ENCODE data around the gene YIF1A. TPM values are rescaled to one million over a fixed set of nuclear protein-coding genes. Genes with fewer than 3 reads are reported as not detected.

Gene YIF1A
- polyA plus RNA-seq, 1 donor from 2014 or later, result 51.2 TPM

GRCh38 chr11:66264383-66264782 lies 24.6 kb downstream of the YIF1A start:
- Histone ChIP-seq H3F3A (ENCODE audit: insufficient read depth, low read length, poor library complexity, severe bottlenecking) (no peaks in the 10 kb centered on the region), H4K20me1 (ENCODE audit: insufficient read depth) (peaks cover 4% of the 10 kb centered on the region), H3K27ac (ENCODE audit: low read length) (no peak overlapping the region), H2AFZ (ENCODE audit: low read depth, low read length) (no peak overlapping the region), H3K9me3 (ENCODE audit: low read length) (no peaks in the 10 kb centered on the region), H3K4me2 (ENCODE audit: low read length) (no peak overlapping the region), H3K79me2 (replicated peaks; ENCODE audit: insufficient read depth, low read length) (peaks cover 15% of the 10 kb centered on the region), H3K4me3 (ENCODE audit: low read length) (no peak overlapping the region), H3K9ac (ENCODE audit: low read length) (no peak overlapping the region), H3K27me3 (ENCODE audit: insufficient read depth, low read depth, low read length) (no peaks in the 10 kb centered on the region), H3K36me3 (ENCODE audit: insufficient read depth, low read length) (peaks cover 8% of the 10 kb centered on the region), H3K9me2 (ENCODE audit: insufficient read depth, low read length) (no peaks in the 10 kb centered on the region)
- TF ChIP-seq, protein P1, sequence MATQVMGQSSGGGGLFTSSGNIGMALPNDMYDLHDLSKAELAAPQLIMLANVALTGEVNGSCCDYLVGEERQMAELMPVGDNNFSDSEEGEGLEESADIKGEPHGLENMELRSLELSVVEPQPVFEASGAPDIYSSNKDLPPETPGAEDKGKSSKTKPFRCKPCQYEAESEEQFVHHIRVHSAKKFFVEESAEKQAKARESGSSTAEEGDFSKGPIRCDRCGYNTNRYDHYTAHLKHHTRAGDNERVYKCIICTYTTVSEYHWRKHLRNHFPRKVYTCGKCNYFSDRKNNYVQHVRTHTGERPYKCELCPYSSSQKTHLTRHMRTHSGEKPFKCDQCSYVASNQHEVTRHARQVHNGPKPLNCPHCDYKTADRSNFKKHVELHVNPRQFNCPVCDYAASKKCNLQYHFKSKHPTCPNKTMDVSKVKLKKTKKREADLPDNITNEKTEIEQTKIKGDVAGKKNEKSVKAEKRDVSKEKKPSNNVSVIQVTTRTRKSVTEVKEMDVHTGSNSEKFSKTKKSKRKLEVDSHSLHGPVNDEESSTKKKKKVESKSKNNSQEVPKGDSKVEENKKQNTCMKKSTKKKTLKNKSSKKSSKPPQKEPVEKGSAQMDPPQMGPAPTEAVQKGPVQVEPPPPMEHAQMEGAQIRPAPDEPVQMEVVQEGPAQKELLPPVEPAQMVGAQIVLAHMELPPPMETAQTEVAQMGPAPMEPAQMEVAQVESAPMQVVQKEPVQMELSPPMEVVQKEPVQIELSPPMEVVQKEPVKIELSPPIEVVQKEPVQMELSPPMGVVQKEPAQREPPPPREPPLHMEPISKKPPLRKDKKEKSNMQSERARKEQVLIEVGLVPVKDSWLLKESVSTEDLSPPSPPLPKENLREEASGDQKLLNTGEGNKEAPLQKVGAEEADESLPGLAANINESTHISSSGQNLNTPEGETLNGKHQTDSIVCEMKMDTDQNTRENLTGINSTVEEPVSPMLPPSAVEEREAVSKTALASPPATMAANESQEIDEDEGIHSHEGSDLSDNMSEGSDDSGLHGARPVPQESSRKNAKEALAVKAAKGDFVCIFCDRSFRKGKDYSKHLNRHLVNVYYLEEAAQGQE (IDR thresholded peaks at IDR 0.05; ENCODE audit: borderline replicate concordance), result no peak
- no peak for TF ChIP-seq SMC3 (conservative IDR thresholded peaks at IDR 0.05; ENCODE audit: poor library complexity)

DNA sequence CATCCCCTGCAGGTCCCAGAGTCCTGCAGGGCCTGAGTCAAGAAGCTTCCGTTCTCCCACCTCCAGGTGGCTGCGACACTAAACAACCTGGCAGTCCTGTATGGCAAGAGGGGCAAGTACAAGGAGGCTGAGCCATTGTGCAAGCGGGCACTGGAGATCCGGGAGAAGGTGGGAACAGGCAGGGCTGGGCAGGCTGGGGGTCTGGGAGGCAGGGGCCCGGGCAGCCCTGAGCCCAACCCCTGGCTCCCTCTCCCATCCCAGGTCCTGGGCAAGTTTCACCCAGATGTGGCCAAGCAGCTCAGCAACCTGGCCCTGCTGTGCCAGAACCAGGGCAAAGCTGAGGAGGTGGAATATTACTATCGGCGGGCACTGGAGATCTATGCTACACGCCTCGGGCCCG lies 25.2 kb downstream of the YIF1A start:
- H3K9me3 ChIP-seq (ENCODE audit: low read length), result no peaks in the 10 kb centered on the region
- H3K9ac ChIP-seq (ENCODE audit: low read length), result no peak overlapping the region
- H3F3A ChIP-seq (ENCODE audit: insufficient read depth, low read length, poor library complexity, severe bottlenecking), result no peaks in the 10 kb centered on the region
- H3K9me2 ChIP-seq (ENCODE audit: insufficient read depth, low read length), result no peaks in the 10 kb centered on the region
- peaks cover 12% of the 10 kb centered on the region for H3K36me3 ChIP-seq (ENCODE audit: insufficient read depth, low read length)
- H3K27me3 ChIP-seq (ENCODE audit: insufficient read depth, low read depth, low read length), result no peaks in the 10 kb centered on the region
- no peak overlapping the region for H3K27ac ChIP-seq (ENCODE audit: low read length)
- no peak overlapping the region for H3K4me2 ChIP-seq (ENCODE audit: low read length)
- H3K4me3 ChIP-seq (ENCODE audit: low read length), result no peak overlapping the region
- peaks cover 4% of the 10 kb centered on the region for H4K20me1 ChIP-seq (ENCODE audit: insufficient read depth)
- TF ChIP-seq, protein P2, sequence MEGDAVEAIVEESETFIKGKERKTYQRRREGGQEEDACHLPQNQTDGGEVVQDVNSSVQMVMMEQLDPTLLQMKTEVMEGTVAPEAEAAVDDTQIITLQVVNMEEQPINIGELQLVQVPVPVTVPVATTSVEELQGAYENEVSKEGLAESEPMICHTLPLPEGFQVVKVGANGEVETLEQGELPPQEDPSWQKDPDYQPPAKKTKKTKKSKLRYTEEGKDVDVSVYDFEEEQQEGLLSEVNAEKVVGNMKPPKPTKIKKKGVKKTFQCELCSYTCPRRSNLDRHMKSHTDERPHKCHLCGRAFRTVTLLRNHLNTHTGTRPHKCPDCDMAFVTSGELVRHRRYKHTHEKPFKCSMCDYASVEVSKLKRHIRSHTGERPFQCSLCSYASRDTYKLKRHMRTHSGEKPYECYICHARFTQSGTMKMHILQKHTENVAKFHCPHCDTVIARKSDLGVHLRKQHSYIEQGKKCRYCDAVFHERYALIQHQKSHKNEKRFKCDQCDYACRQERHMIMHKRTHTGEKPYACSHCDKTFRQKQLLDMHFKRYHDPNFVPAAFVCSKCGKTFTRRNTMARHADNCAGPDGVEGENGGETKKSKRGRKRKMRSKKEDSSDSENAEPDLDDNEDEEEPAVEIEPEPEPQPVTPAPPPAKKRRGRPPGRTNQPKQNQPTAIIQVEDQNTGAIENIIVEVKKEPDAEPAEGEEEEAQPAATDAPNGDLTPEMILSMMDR (IDR thresholded peaks at IDR 0.05; ENCODE audit: poor library complexity, severe bottlenecking), result no peak
- no peak for TF ChIP-seq EP300 (conservative IDR thresholded peaks at IDR 0.05; ENCODE audit: poor library complexity, severe bottlenecking)
- no peak for TF ChIP-seq POLR2AphosphoS5 (IDR thresholded peaks at IDR 0.05)
- TF ChIP-seq SMC3 (conservative IDR thresholded peaks at IDR 0.05; ENCODE audit: poor library complexity), result no peak
- peaks cover 15% of the 10 kb centered on the region for H3K79me2 ChIP-seq (replicated peaks; ENCODE audit: insufficient read depth, low read length)
- no peak overlapping the region for H2AFZ ChIP-seq (ENCODE audit: low read depth, low read length)

GRCh38 chr11:66263231-66263630 lies 25.7 kb downstream of the YIF1A start:
- peaks cover 15% of the 10 kb centered on the region for H3K79me2 ChIP-seq (replicated peaks; ENCODE audit: insufficient read depth, low read length)
- no peak overlapping the region for H2AFZ ChIP-seq (ENCODE audit: low read depth, low read length)
- H3K27me3 ChIP-seq (ENCODE audit: insufficient read depth, low read depth, low read length), result no peaks in the 10 kb centered on the region
- no peak for TF ChIP-seq TAF1 (IDR thresholded peaks at IDR 0.05; ENCODE audit: low read depth)
- peak; percentile 22 for TF ChIP-seq POLR2AphosphoS5 (IDR thresholded peaks at IDR 0.05)
- H4K20me1 ChIP-seq (ENCODE audit: insufficient read depth), result peaks cover 4% of the 10 kb centered on the region
- H3K9ac ChIP-seq (ENCODE audit: low read length), result no peak overlapping the region
- no peaks in the 10 kb centered on the region for H3F3A ChIP-seq (ENCODE audit: insufficient read depth, low read length, poor library complexity, severe bottlenecking)
- no peak overlapping the region for H3K27ac ChIP-seq (ENCODE audit: low read length)
- no peaks in the 10 kb centered on the region for H3K9me3 ChIP-seq (ENCODE audit: low read length)
- H3K4me3 ChIP-seq (ENCODE audit: low read length), result no peak overlapping the region
- H3K9me2 ChIP-seq (ENCODE audit: insufficient read depth, low read length), result no peaks in the 10 kb centered on the region
- H3K4me2 ChIP-seq (ENCODE audit: low read length), result no peak overlapping the region
- peaks cover 12% of the 10 kb centered on the region for H3K36me3 ChIP-seq (ENCODE audit: insufficient read depth, low read length)

Data from neural cell (in vitro differentiated cells).